Fibroblast of villous mesenchyme (primary cell): ENCODE results near the gene XCL2. TPM values are rescaled to one million over a fixed set of nuclear protein-coding genes. Genes with fewer than 3 reads are reported as not detected.

Source experiments
- DNase-seq: peaks from one replicate; pipeline ENCODE4 v3.0.0-alpha.2; 2010; ENCODE audit warnings: low read depth
- H3K4me3 ChIP-seq: 2 replicates; pipeline ENCODE4 v1.5.1; 2011; ENCODE audit warnings: low read depth, mild to moderate bottlenecking, low read length
- CTCF ChIP-seq: IDR thresholded peaks from 2 replicates; pipeline ENCODE4 v1.5.1; 2012; ENCODE audit warnings: low read depth, mild to moderate bottlenecking, low read length; ENCODE audit not compliant: insufficient read depth
- total RNA-seq: library from RNA; depleted of rRNA; stranded (reverse); fragments of >200 nt; gene quantifications from 2 replicates; pipeline ENCODE4 v1.2.3, GENCODE V29; 2012

XCL2 gene
- total RNA-seq, 1 donor = not detected

- no peak overlapping the region for H3K4me3 ChIP-seq
- no peak for TF ChIP-seq CTCF
Measured at GRCh38 chr1:168568346-168568745, 24.5 kb upstream of the XCL2 start.

GRCh38 chr1:168567568-168567967, 23.8 kb upstream of the XCL2 start:
- no peak overlapping the region for H3K4me3 ChIP-seq
- TF ChIP-seq CTCF = no peak
- DNase-seq = no peak

More at GRCh38 chr1:168568346-168568745, 24.5 kb upstream of the XCL2 start:
- no peak for DNase-seq

GRCh38 chr1:168567007-168567406, 23.2 kb upstream of the XCL2 start:
- no peak for TF ChIP-seq CTCF

GRCh38 chr1:168565825-168566224, 22.0 kb upstream of the XCL2 start:
- TF ChIP-seq CTCF = no peak
- no peak for DNase-seq
- H3K4me3 ChIP-seq = no peak overlapping the region

More at GRCh38 chr1:168567007-168567406, 23.2 kb upstream of the XCL2 start:
- H3K4me3 ChIP-seq = no peak overlapping the region
- DNase-seq = no peak

GRCh38 chr1:168561989-168562388, 18.2 kb upstream of the XCL2 start:
- no peak for DNase-seq
- no peak for TF ChIP-seq CTCF
- H3K4me3 ChIP-seq = no peak overlapping the region

GRCh38 chr1:168560370-168560769, 16.6 kb upstream of the XCL2 start:
- TF ChIP-seq CTCF = no peak
- no peak overlapping the region for H3K4me3 ChIP-seq
- DNase-seq = no peak

GRCh38 chr1:168556647-168557046, 12.8 kb upstream of the XCL2 start:
- H3K4me3 ChIP-seq = no peak overlapping the region
- TF ChIP-seq CTCF = no peak

More at GRCh38 chr1:168556647-168557046, 12.8 kb upstream of the XCL2 start:
- no peak for DNase-seq
